ENCODE data around the gene TNFAIP8. TPM values are rescaled to one million over a fixed set of nuclear protein-coding genes. Genes with fewer than 3 reads are reported as not detected.

TNFAIP8 gene
- total and polyA plus RNA-seq, 2 of the 13 experiments (the other 11 are each of a cell fraction or from before 2014, with no cell fraction given) = 6.4 to 11.2 TPM

DNA sequence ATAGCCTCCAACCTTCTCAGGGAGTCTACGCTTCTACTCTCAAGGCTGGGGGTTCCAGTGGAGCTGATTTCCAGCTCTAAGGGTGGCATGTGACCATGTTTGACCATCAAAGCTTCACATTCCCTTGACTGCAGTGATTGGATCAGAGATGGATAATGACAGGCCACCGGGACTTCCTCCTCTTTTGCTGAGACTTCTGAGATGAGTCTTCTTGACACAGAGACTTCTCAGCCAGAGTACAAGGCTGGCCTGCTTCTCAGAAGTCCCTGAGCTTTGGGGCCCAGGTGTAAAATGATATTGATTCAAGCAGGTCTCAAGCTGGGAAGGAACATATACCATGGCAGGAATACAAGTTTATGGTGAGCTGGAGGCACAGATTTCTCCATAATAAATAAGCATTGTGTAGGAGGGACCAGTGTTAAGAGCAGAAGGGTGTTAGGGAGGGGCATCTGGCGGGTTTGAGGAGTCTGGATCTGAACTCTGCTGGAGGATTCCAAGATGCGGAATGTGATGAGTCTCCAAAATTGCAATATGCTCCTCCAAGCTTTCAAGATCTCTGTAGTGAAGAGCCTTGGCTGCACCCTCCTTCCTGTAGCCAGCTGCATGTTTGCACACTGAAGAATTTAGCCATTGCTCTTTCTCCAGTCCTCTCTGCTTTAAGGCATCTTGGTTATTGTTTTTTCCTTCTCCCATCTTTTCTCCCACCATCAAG lies 54.8 kb downstream of the TNFAIP8 start (continued):
- TF ChIP-seq MATR3 (CRISPR knock-in tag; IDR thresholded peaks at IDR 0.05) (no peak), ZNF225 (CRISPR knock-in tag; IDR thresholded peaks at IDR 0.05) (no peak)

DNA sequence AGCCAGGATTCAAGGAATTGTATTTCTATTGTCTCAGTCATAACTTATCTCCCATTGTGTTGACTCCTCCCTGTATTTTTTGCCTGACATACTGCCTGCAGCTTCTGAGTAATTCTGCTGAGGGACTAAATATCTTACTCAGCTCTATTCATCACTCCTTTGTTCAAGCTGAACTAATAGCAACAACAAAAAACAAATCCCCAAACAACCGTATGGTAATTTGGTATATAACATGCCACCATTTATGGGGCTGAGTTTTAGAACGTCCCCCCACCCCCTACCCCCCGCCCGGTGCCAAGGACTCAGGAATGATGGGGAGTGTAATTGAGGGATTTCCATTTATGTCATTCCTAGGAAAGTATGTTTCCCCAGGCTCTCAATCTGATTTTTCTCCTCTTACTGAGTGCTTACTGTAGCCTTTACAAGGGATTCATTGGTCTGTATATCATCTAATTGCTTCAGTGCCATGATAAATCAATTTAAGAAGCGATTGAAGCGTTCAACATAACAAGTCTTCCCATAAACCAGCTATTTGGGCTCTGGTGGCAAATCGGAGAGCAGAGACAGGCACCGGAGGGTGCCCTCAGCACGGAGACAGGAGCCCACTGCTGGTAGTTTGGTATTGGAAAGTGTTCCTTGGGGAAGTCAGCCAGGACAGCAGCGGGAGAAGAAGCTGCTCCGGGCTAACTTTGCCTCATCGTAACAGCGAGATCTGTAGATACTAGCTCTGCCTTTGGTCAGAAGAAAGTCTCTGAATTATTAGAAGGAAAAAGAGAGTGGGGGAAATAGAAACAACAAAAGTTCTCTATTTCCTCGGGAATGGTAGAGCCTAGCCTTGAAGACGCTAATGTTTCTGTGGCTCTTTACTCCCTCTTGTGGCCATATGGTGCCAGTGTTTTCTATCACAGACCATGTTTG lies 55.8 kb downstream of the TNFAIP8 start:
- Histone ChIP-seq H3K27ac (ENCODE audit: extremely low read length, insufficient read depth, low read length) (no peak overlapping the region), H2AFZ (ENCODE audit: low read length) (peak overlapping the region; percentile 85), H3K4me2 (ENCODE audit: low read depth, low read length) (peak overlapping the region; percentile 91), H3K36me3 (replicated peaks in 1 of 2; ENCODE audit: control insufficient read depth in 1 of 2, insufficient read depth in 2 of 2, low read length in 2 of 2) (no peaks in the 10 kb centered on the region), H3K4me3 (replicated peaks in 1 of 3; ENCODE audit: insufficient read depth in 1 of 3, low read depth in 2 of 3, low read length in 3 of 3) (peak overlapping the region; percentile 44 to 61 (median 53)), H3K9me3 (ENCODE audit: low read length) (no peaks in the 10 kb centered on the region), H4K20me1 (ENCODE audit: insufficient read depth, low read length) (no peaks in the 10 kb centered on the region), H3K4me1 (ENCODE audit: insufficient read depth, low read length) (peaks cover 15% of the 10 kb centered on the region), H3K9ac (ENCODE audit: insufficient read depth, low read depth, low read length) (peak overlapping the region; percentile 19; the same call in 1 of the 2 replicates), H3K27me3 (ENCODE audit: control insufficient read depth in 1 of 2, insufficient read depth in 2 of 2, low read length in 2 of 2) (0 out of 5 replicates have a peak, but pooled peaks cover 1 to 3% of the 10 kb centered on the region in 2 experiments), H3K79me2 (ENCODE audit: insufficient read depth, low read length) (no peaks in the 10 kb centered on the region)
- ATAC-seq (peak; percentile 93), DNase-seq (ENCODE audit: low spot score) (peak; percentile 57), FAIRE-seq (peak; percentile 74)
- in situ Hi-C loops (cut with HindIII; ENCODE audit: extremely low pct_ligation_motif_present, low pct_unique_long_range_greater_than_20kb) = loop anchor here (10.0 kb wide), 2 partner anchors 387 to 427 kb away; partner anchors contain the start of gene DTWD2
- POLR2A ChIA-PET = no interaction called here
- 17% methylated on average over 15 of the region's 15 CpGs for WGBS (ENCODE audit: low lambda C conversion rate)
- no TSS peak for BruUV-seq (replicated peaks)
- CTCF ChIA-PET (ENCODE audit: low intra/inter-chr PET ratio, low total read pairs) = interaction anchor here (1.3 to 3.7 kb wide), 3 partner anchors 144 to 424 kb away, joined by 3 to 44 read pairs (median 14); partner anchors contain the start of gene DTWD2
- intact Hi-C loops (cut with micrococcal nuclease; ENCODE audit: unreplicated experiment) = loop anchor here (1.0 to 5.0 kb wide), 6 partner anchors 94 to 423 kb away; partner anchors contain the start of genes DMXL1 and DTWD2
- no peak for TF ChIP-seq CCAR2 (optimal IDR thresholded peaks at IDR 0.05; ENCODE audit: low read depth, low read length)
- no peak for TF ChIP-seq BHLHE40 (IDR thresholded peaks at IDR 0.05; ENCODE audit: low read length)
- TF ChIP-seq, protein P1, sequence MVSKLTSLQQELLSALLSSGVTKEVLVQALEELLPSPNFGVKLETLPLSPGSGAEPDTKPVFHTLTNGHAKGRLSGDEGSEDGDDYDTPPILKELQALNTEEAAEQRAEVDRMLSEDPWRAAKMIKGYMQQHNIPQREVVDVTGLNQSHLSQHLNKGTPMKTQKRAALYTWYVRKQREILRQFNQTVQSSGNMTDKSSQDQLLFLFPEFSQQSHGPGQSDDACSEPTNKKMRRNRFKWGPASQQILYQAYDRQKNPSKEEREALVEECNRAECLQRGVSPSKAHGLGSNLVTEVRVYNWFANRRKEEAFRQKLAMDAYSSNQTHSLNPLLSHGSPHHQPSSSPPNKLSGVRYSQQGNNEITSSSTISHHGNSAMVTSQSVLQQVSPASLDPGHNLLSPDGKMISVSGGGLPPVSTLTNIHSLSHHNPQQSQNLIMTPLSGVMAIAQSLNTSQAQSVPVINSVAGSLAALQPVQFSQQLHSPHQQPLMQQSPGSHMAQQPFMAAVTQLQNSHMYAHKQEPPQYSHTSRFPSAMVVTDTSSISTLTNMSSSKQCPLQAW (CRISPR knock-in tag; IDR thresholded peaks at IDR 0.05) = 0 out of 2 replicates have a peak, but pooled peaks have one; percentile 29
- TF ChIP-seq ZNF724P (CRISPR knock-in tag; IDR thresholded peaks at IDR 0.05; ENCODE audit: borderline replicate concordance) = no peak
- no peak for TF ChIP-seq TEAD2 (CRISPR knock-in tag; IDR thresholded peaks at IDR 0.05)
- 0 out of 2 replicates have a peak, but pooled peaks have one; percentile 26 for TF ChIP-seq ZNF598 (CRISPR knock-in tag; IDR thresholded peaks at IDR 0.05; ENCODE audit: borderline replicate concordance)
- no peak for TF ChIP-seq MEF2D (CRISPR knock-in tag; IDR thresholded peaks at IDR 0.05)
- TF ChIP-seq ZBTB21 (CRISPR knock-in tag; IDR thresholded peaks at IDR 0.05) = no peak
- TF ChIP-seq MAFF (IDR thresholded peaks at IDR 0.05; ENCODE audit: low read depth, low read length) = peak; percentile 38; the same call in 1 of the 2 replicates
- TF ChIP-seq ZNF10 (CRISPR knock-in tag; IDR thresholded peaks at IDR 0.05; ENCODE audit: borderline replicate concordance, low read depth) = no peak
- TF ChIP-seq ASH2L (IDR thresholded peaks at IDR 0.05; ENCODE audit: insufficient read length, low read depth, low read length) = peak; percentile 27
- no peak for TF ChIP-seq GPN1 (CRISPR knock-in tag; IDR thresholded peaks at IDR 0.05; ENCODE audit: borderline replicate concordance)
- TF ChIP-seq ARNTL (CRISPR knock-in tag; IDR thresholded peaks at IDR 0.05) = no peak
- TF ChIP-seq SMAD1 (CRISPR knock-in tag; IDR thresholded peaks at IDR 0.05; ENCODE audit: borderline replicate concordance, low read depth) = no peak
- TF ChIP-seq KLF12 (CRISPR knock-in tag; IDR thresholded peaks at IDR 0.05; ENCODE audit: borderline replicate concordance) = no peak
- TF ChIP-seq ISL2 (CRISPR knock-in tag; IDR thresholded peaks at IDR 0.05) = no peak
- TF ChIP-seq, protein P2, sequence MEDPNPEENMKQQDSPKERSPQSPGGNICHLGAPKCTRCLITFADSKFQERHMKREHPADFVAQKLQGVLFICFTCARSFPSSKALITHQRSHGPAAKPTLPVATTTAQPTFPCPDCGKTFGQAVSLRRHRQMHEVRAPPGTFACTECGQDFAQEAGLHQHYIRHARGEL (CRISPR knock-in tag; IDR thresholded peaks at IDR 0.05) = no peak
- TF ChIP-seq BCL6 (CRISPR knock-in tag; IDR thresholded peaks at IDR 0.05) = 0 out of 2 replicates have a peak, but pooled peaks have one; percentile 6

All from HepG2 (cell line).